ENCODE results near the gene ABHD5. TPM values are rescaled to one million over a fixed set of nuclear protein-coding genes. Genes with fewer than 3 reads are reported as not detected.
A peak's percentile ranks its signal among the peaks of the same experiment; 100 is the strongest.

ABHD5 gene
- total and polyA plus RNA-seq, 8 donors: 8.4 to 14.1 (median 11.3) TPM

DNA sequence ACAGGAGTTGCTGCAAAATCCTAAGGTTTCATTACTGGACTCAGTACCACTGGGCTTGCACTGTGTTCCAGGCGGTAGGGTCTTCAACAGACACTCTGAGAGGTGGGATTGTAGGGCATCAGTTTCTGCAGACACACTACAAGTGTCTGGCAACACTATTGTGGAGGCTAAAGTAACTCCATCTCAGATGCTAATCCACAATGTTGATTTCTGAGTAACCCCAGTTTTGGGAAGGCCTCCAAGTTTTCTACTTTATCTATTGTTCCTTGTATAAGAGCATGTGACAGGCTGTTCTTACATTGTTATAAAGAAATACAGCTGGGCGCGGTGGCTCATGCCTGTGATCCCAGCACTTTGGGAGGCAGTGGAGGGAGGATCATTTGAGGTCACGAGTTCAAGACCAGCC lies 2.5 kb upstream of the ABHD5 start:
- Histone ChIP-seq H3K27ac (no peak overlapping the region), H3K36me3 (no peaks in the 10 kb centered on the region), H3K9me3 (no peaks in the 10 kb centered on the region), H3K4me3 (no peak overlapping the region), H3K27me3 (no peaks in the 10 kb centered on the region), H3K4me1 (peaks cover 6 to 9% (median 6%) of the 10 kb centered on the region in 3 donors)
- intact Hi-C loops (cut with DNase I): no loop called here
- ATAC-seq (no peak), FAIRE-seq (no peak), DNase-seq (no peak)
- TF ChIP-seq, protein P1, sequence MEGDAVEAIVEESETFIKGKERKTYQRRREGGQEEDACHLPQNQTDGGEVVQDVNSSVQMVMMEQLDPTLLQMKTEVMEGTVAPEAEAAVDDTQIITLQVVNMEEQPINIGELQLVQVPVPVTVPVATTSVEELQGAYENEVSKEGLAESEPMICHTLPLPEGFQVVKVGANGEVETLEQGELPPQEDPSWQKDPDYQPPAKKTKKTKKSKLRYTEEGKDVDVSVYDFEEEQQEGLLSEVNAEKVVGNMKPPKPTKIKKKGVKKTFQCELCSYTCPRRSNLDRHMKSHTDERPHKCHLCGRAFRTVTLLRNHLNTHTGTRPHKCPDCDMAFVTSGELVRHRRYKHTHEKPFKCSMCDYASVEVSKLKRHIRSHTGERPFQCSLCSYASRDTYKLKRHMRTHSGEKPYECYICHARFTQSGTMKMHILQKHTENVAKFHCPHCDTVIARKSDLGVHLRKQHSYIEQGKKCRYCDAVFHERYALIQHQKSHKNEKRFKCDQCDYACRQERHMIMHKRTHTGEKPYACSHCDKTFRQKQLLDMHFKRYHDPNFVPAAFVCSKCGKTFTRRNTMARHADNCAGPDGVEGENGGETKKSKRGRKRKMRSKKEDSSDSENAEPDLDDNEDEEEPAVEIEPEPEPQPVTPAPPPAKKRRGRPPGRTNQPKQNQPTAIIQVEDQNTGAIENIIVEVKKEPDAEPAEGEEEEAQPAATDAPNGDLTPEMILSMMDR (IDR thresholded peaks at IDR 0.05): no peak
- WGBS, 2 donors: 88 to 91% methylated on average over 4 of the region's 4 CpGs

DNA sequence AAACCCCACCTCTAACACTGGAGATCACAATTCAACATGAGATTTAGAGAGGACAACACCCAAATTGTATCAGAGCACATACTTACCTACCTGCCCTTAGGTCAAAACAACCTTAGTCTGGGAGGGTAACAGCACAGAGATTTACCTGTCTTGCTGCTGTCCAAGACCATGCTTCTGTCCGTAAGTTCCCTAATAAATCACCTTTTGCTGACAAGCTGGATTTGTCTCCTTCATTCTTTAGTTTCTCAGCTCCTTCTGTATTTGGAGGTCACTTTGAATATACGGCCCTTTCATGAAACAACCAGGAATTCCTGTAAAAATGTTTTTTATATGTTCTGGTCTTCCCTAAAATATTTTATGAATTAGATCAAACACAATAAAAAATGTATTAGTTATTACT lies 1.6 kb upstream of the ABHD5 start:
- ATAC-seq: no peak
- TF ChIP-seq, protein P1 (IDR thresholded peaks at IDR 0.05): no peak
- 65 to 74% methylated on average over 2 of the region's 2 CpGs for WGBS, 2 donors
- intact Hi-C loops (cut with DNase I): no loop called here
- no peaks in the 10 kb centered on the region for H3K9me3 ChIP-seq
- no peak overlapping the region for H3K4me3 ChIP-seq
- DNase-seq: no peak
- no peaks in the 10 kb centered on the region for H3K27me3 ChIP-seq
- no peak overlapping the region for H3K27ac ChIP-seq
- H3K36me3 ChIP-seq: no peaks in the 10 kb centered on the region
- peaks cover 6 to 10% (median 9%) of the 10 kb centered on the region in 3 donors for H3K4me1 ChIP-seq
- FAIRE-seq: no peak

DNA sequence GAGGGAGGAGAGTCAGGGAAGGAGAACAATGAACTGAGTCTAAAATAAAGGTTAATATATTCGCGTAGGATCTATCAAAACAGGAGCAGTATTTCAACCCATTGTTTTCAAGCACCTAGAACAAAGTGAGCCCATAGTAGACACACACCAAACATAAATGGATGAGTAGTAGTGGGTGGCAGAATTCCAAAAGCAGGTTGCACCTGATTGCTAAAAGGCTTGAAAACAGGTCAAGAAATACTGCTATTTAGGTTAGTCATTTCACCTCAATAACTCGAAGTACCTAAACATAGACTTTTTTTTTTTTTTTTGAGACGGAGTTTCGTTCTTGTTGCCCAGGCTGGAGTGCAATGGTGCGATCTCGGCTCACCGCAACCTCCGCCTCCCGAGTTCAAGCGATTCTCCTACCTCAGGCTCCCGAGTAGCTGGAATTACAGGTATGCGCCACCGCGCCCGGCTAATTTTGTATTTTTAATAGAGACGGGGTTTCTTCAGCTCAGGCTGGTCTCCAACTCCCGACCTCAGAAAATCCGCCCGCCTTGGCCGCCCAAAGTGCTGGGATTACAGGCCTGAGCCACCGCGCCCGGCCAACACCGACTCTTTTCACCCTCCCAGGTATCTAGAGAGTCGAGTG lies 855 bp upstream of the ABHD5 start:
- H3K4me3 ChIP-seq: peak overlapping the region; percentile 38 to 90 (median 86)
- intact Hi-C loops (cut with DNase I): no loop called here
- no peaks in the 10 kb centered on the region for H3K27me3 ChIP-seq
- no peaks in the 10 kb centered on the region for H3K9me3 ChIP-seq
- WGBS, 2 donors: 8 to 9% methylated on average over 25 to 26 of the region's 26 CpGs
- H3K4me1 ChIP-seq: peaks cover 6 to 13% (median 9%) of the 10 kb centered on the region in 3 donors
- TF ChIP-seq, protein P1 (IDR thresholded peaks at IDR 0.05): no peak
- ATAC-seq (peak; percentile 32 to 67 (median 58)), DNase-seq (no peak), FAIRE-seq (no peak)
- peak overlapping the region; percentile 90 to 98 (median 93) for H3K27ac ChIP-seq
- H3K36me3 ChIP-seq: no peaks in the 10 kb centered on the region

DNA sequence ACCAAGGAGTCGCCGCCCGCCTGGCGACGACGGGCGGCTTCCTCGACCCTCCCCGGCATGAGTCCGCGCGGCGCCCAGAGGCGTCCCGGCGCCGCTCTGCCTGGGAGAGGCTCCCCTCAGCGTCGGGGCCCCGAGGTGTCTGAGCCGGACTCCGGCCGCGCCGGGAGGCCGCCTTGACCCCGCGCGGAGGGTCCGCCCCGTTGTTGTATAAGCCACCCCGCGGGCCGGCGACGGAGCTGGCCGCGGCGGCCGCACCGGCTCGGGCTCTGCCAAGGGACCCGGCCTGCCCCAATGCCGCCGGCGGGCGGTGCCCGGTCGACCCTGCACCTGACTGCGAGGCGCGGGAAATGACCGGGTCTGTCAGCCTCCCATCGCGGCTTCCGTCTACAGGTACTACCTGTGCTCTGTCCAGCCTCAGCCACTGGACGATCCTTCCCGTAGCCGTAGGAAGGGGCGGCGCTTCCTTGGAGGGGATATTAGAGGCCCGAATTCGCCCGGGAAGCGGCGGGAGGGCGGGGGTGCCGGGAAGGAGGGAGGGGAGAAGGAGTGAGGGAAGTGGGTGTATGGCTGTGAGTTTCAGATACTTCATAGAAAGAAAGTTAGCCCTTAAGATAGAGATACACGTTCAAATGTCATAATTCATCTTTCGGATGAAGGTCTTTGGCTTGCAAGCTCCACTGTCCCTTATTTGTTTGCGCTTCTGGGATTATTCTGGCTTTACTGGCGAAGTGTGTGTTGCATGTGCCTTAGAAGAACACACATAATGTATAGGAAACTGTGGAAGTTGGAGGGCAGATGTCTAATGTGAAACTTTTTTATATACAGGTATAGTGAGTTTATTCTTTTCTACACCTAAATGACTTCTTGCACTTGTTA lies 620 bp downstream of the ABHD5 start:
- FAIRE-seq (no peak), DNase-seq (peak; percentile 80 to 92 (median 84)), ATAC-seq (peak; percentile 65 to 76 (median 68))
- H3K9me3 ChIP-seq: no peaks in the 10 kb centered on the region
- TF ChIP-seq, protein P1 (IDR thresholded peaks at IDR 0.05): no peak
- WGBS, 2 donors: 0 to 1% methylated on average over 62 to 72 of the region's 72 CpGs
- H3K4me3 ChIP-seq: peak overlapping the region; percentile 38 to 90 (median 86)
- peaks cover 6 to 27% (median 18%) of the 10 kb centered on the region in 3 donors for H3K4me1 ChIP-seq
- intact Hi-C loops (cut with DNase I): no loop called here
- H3K27me3 ChIP-seq: no peaks in the 10 kb centered on the region
- no peaks in the 10 kb centered on the region for H3K36me3 ChIP-seq
- peak overlapping the region; percentile 90 to 98 (median 93) for H3K27ac ChIP-seq

Measured in pancreas (tissue), 10 donors.